Osteoblast (primary cell): ENCODE measurements around the gene ZNF394. TPM values are rescaled to one million over a fixed set of nuclear protein-coding genes. Genes with fewer than 3 reads are reported as not detected.
A peak's percentile ranks its signal among the peaks of the same experiment; 100 is the strongest.

Experiments used
- DNase-seq: peaks from one replicate; pipeline ENCODE4 v3.0.0; 2011; ENCODE audit warnings: low spot score, mixed read lengths; ENCODE audit not compliant: insufficient read length; ENCODE audit errors: missing footprints
- H2AFZ ChIP-seq: 2 replicates; pipeline ENCODE4 v1.6.0; 2011; ENCODE audit warnings: mild to moderate bottlenecking, low read length
- H3K27ac ChIP-seq: 2 replicates; pipeline ENCODE4 v1.5.1; 2011; ENCODE audit warnings: mild to moderate bottlenecking, low read depth, low read length, moderate library complexity
- H3K27me3 ChIP-seq: 2 replicates; pipeline ENCODE4 v1.6.0; 2012; ENCODE audit warnings: mild to moderate bottlenecking, control low read depth, inconsistent platforms, low read length, moderate library complexity; ENCODE audit not compliant: insufficient read depth
- H3K36me3 ChIP-seq: 2 replicates; pipeline ENCODE4 v1.5.1; 2011; ENCODE audit warnings: mild to moderate bottlenecking, low read length, control low read depth, moderate library complexity; ENCODE audit not compliant: insufficient read depth
- H3K4me1 ChIP-seq: 2 replicates; pipeline ENCODE4 v1.5.1; 2011; ENCODE audit warnings: mild to moderate bottlenecking, low read length, control low read depth, moderate library complexity; ENCODE audit not compliant: insufficient read depth
- H3K4me2 ChIP-seq: 2 replicates; pipeline ENCODE4 v1.6.0; 2011; ENCODE audit warnings: mild to moderate bottlenecking, low read length; ENCODE audit not compliant: insufficient read depth
- H3K4me3 ChIP-seq: fragments of 200-600 bp; sonication (generic); 3 replicates; pipeline ENCODE4 v1.5.1; 2012; ENCODE audit warnings: mild to moderate bottlenecking, low read length, inconsistent platforms; ENCODE audit not compliant: insufficient read depth
- H3K79me2 ChIP-seq: 2 replicates; pipeline ENCODE4 v1.6.0; 2012; ENCODE audit warnings: mild to moderate bottlenecking, low read length, control low read depth, inconsistent platforms; ENCODE audit not compliant: insufficient read depth
- H3K9me3 ChIP-seq: 2 replicates; pipeline ENCODE4 v1.5.1; 2011; ENCODE audit warnings: low read depth, low read length, control low read depth
- H4K20me1 ChIP-seq: 2 replicates; pipeline ENCODE4 v1.6.0; 2012; ENCODE audit warnings: mild to moderate bottlenecking, low read length, control low read depth; ENCODE audit not compliant: insufficient read depth
- CTCF ChIP-seq: IDR thresholded peaks from 2 replicates; pipeline ENCODE4 v1.5.1; 2011; ENCODE audit warnings: mild to moderate bottlenecking, low read depth, low read length, moderate library complexity; ENCODE audit errors: extremely low read depth
- total RNA-seq: library from RNA; depleted of rRNA; stranded (reverse); fragments of >200 nt; gene quantifications from 2 replicates; pipeline ENCODE4 v1.2.3, GENCODE V29; 2012

ZNF394 gene
- total RNA-seq, 1 donor: 34.7 TPM

GRCh38 chr7:99500637-99501009 lies 542 bp upstream of the ZNF394 start:
- peak; percentile 29 for DNase-seq
- Histone ChIP-seq H2AFZ (peak overlapping the region; percentile 97), H4K20me1 (peaks cover 17% of the 10 kb centered on the region), H3K27ac (peak overlapping the region; percentile 93), H3K36me3 (peaks cover 13% of the 10 kb centered on the region), H3K4me3 (peak overlapping the region; percentile 97), H3K79me2 (peaks cover 61% of the 10 kb centered on the region), H3K27me3 (no peaks in the 10 kb centered on the region), H3K4me2 (peak overlapping the region; percentile 99), H3K9me3 (no peaks in the 10 kb centered on the region), H3K4me1 (peaks cover 13% of the 10 kb centered on the region)
- TF ChIP-seq CTCF: no peak

- no peak for TF ChIP-seq CTCF
- Histone ChIP-seq H3K36me3 (peaks cover 20% of the 10 kb centered on the region), H3K4me3 (peak overlapping the region; percentile 97), H3K79me2 (peaks cover 60% of the 10 kb centered on the region), H3K27me3 (no peaks in the 10 kb centered on the region), H3K9me3 (peaks cover 2% of the 10 kb centered on the region), H4K20me1 (peaks cover 17% of the 10 kb centered on the region), H2AFZ (peak overlapping the region; percentile 97), H3K4me2 (peak overlapping the region; percentile 99), H3K27ac (peak overlapping the region; percentile 93), H3K4me1 (peaks cover 11% of the 10 kb centered on the region)
- peak; percentile 74 for DNase-seq
Observed at GRCh38 chr7:99499371-99499720, 735 bp downstream of the ZNF394 start.

GRCh38 chr7:99498546-99498944 lies 1.5 kb downstream of the ZNF394 start:
- Histone ChIP-seq H3K4me2 (peak overlapping the region; percentile 99), H3K36me3 (peaks cover 28% of the 10 kb centered on the region), H3K79me2 (peaks cover 67% of the 10 kb centered on the region), H3K27me3 (no peaks in the 10 kb centered on the region), H3K4me3 (peak overlapping the region; percentile 97), H3K27ac (peak overlapping the region; percentile 37), H3K4me1 (peaks cover 11% of the 10 kb centered on the region), H3K9me3 (peaks cover 10% of the 10 kb centered on the region), H2AFZ (no peak overlapping the region), H4K20me1 (peaks cover 17% of the 10 kb centered on the region)
- DNase-seq: peak; percentile 49
- no peak for TF ChIP-seq CTCF

GRCh38 chr7:99497766-99498545 lies 2.1 kb downstream of the ZNF394 start:
- DNase-seq: no peak
- Histone ChIP-seq H3K4me1 (peaks cover 11% of the 10 kb centered on the region), H3K4me3 (peak overlapping the region; percentile 97), H4K20me1 (peaks cover 17% of the 10 kb centered on the region), H3K27ac (no peak overlapping the region), H2AFZ (no peak overlapping the region), H3K79me2 (peaks cover 70% of the 10 kb centered on the region), H3K4me2 (peak overlapping the region; percentile 99), H3K9me3 (peaks cover 12% of the 10 kb centered on the region), H3K27me3 (no peaks in the 10 kb centered on the region), H3K36me3 (peaks cover 34% of the 10 kb centered on the region)
- TF ChIP-seq CTCF: no peak
